ENCODE measurements around the gene COPE.

The COPE gene

DNA sequence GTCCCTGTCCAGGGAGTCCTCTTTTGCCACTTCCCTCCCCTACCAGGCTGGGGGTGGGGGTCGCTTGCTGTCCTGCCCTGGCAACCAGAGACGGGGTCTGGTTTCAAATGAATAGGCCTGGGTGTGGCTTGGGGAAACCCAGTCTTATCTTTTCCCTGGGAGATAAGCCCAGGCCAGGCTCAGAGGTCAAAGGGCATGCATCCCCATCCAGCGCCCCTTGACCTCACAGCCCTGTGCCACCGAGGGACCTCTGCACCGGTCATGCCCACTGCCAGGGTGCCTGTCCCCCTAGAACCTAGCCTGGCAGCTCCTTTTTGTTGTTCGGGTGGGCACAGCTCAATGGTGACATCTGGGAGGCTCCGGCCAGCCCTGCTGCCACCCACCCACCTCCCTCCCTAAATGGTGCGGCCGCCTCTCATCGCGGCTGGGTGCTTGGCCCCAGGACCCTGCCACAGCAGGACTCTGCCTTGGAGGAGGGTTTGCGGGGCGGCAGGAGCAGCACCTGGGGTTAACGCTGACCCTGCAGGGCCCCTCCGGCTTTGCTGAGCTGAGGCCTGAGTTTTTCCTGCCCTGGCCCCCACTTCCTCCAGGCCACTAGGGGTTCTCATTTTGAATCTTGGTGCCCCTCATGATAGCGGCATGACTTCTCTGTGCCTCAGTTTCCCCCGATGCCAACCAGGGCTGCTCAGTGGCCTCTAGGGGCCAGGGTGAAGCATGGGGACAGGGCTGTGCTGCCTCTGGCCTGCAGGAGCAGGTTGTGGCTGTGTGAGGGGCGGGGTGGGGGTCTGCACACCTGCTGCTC, 20.4 kb downstream of the COPE start:
- DNase-seq (no peak), ATAC-seq (replicated peaks) (no peak)
- H3K36me3 Mint-ChIP-seq: peaks cover 37 to 56% of the 10 kb centered on the region in 2 donors
- H3K27me3 Mint-ChIP-seq: peaks cover 16 to 35% of the 10 kb centered on the region in 2 donors
- no peak overlapping the region for H3K27ac Mint-ChIP-seq
- no peaks in the 10 kb centered on the region for H3K9me3 Mint-ChIP-seq
- H3K4me3 Mint-ChIP-seq: no peak overlapping the region
- H3K4me1 Mint-ChIP-seq: peaks cover 9 to 20% of the 10 kb centered on the region in 2 donors

DNA sequence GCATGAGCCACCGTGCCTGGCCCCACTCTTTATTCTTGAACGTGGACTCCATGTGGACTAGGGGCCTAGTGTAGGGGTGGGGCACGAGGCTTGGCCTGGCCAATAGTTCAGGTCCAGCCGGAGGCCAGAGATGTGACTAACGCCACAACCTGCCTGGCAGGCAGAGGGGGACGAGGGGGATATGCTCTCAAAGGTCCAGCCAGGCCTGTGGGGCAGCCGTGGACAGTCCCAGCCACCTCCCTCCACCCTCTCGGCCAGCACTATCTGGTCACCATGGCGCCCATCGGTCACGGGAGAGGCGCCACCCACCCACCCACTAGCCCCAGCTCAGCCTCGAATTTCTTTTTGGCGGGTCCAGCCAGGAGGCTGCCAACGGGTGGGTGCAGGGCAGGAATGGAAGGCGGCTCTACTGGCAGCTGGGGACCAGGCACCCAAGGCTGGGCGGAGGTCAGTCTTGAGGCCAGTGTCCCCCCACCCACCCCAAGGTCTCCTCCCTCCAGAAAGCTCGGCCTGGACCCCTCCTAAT, 21.0 kb downstream of the COPE start:
- peaks cover 9 to 20% of the 10 kb centered on the region in 2 donors for H3K4me1 Mint-ChIP-seq
- DNase-seq (no peak), ATAC-seq (replicated peaks) (no peak)
- peaks cover 33 to 51% of the 10 kb centered on the region in 2 donors for H3K36me3 Mint-ChIP-seq
- no peaks in the 10 kb centered on the region for H3K9me3 Mint-ChIP-seq
- H3K27ac Mint-ChIP-seq: no peak overlapping the region
- H3K27me3 Mint-ChIP-seq: peaks cover 23 to 42% of the 10 kb centered on the region in 2 donors
- no peak overlapping the region for H3K4me3 Mint-ChIP-seq

DNA sequence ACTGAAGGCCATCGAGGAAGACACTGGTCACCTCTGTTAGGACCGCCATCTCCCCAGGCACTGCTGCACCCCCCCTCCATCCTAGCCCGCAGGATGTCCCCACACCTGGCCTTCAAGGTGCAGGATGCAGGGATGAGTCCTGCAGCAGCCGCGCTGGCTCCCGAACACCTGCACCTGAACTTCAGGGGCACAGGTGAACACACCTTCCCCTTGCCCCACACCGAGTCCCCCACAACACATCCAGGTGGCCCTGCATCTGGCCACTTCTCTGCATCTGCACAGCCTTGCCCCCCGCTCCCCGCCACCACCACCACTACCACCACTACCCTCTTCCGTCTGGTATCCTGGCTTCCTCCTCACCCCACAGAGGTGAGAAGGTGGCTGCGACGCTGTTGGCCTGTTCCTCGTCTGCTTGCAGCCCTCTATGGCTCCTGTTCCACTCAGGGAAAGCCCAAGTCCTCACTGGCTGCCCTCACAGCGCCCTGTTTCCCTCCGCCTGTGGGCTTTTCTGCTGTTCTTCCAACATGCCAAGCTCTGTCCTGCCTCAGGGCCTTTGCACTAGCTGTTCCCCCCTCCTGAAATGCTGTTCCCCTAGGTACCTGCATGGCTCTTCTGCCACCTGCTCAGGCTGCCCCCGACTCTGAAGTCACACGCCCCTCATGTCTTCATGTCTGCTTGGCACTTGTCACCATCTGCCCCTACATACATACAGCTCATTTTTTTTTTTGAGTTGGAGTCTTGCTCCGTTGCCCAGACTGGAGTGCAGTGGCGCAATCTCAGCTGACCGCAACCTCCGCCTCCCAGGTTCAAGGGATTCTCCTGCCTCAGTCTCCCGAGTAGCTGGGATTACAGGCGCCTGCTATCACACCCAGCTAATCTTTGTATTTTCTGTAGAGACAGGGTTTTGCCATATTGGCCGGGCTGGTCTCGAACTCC, 21.8 kb downstream of the COPE start:
- H3K27ac Mint-ChIP-seq: no peak overlapping the region

DNA sequence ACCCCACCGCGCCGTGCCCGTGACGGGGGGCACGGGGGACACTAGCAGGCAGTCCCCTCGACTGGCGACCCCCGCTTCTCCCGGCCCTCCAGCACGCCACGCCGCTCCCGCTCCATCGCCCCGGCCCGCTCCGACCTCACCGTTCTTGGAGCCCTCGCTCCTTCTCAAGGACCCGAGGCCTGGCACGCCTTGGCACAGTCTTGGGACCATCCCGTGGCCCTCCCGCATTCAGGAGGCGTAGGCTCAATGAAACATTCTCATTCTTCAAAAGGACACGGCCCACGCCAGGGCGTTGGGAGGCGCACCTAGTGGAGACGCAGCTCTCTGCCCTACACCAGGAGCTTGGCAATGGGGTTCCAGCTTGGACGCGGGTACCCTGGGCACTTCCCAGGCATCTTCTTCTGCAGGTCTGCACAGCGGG, 22.8 kb downstream of the COPE start:
- Mint-ChIP-seq H3K36me3 (peaks cover 25 to 40% of the 10 kb centered on the region in 2 donors), H3K4me1 (peaks cover 9 to 20% of the 10 kb centered on the region in 2 donors), H3K27me3 (peaks cover 23 to 50% of the 10 kb centered on the region in 2 donors), H3K27ac (no peak overlapping the region), H3K4me3 (peak overlapping the region; percentile 83 to 85), H3K9me3 (no peaks in the 10 kb centered on the region)
- no peak for ATAC-seq (replicated peaks)
- DNase-seq: no peak

More for the DNA sequence above, 21.8 kb downstream of the COPE start:
- peak overlapping the region in 1 of 2 donors; percentile 23 for H3K4me3 Mint-ChIP-seq
- H3K4me1 Mint-ChIP-seq: peaks cover 9 to 20% of the 10 kb centered on the region in 2 donors
- H3K36me3 Mint-ChIP-seq: peaks cover 30 to 45% of the 10 kb centered on the region in 2 donors
- DNase-seq (no peak), ATAC-seq (replicated peaks) (no peak)
- no peaks in the 10 kb centered on the region for H3K9me3 Mint-ChIP-seq
- H3K27me3 Mint-ChIP-seq: peaks cover 23 to 50% of the 10 kb centered on the region in 2 donors

DNA sequence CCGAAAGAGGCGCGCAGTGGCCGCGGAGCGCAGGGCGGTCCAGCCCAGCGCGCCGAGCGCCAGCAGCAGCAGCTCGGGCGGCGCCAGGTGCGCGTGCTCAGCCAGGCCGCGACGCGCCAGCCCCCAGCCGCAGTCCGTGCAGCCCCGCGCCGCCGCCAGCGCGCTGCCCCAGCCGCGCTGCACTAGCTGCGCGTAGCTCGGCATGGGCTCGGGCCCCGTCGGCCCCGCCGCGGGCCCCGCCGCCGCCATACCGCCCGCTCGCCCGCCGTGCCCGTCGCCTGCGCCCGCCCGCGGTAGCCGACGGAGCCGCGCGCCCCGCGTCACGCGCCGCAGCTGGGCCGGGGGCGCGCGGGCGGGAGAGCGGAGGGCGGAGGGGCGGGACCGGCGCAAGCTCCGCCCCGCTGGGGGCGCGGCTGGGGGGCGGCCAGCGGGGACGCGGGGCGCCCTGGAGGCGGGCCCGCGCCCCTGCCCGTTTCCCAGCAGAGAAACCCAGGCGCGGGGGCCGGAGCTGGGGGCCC, 23.3 kb downstream of the COPE start, which contains the start of gene CERS1:
TSS of gene CERS1 (minus strand) at position 335 of the 518 bp plus-strand sequence. CDS start at position 249, 86 bp downstream.
- Mint-ChIP-seq H3K27me3 (peaks cover 23 to 50% of the 10 kb centered on the region in 2 donors), H3K4me3 (peak within 1 kb of the TSS; percentile 83 to 85), H3K36me3 (peaks cover 20 to 34% of the 10 kb centered on the region in 2 donors), H3K4me1 (peaks cover 9 to 20% of the 10 kb centered on the region in 2 donors), H3K9me3 (no peaks in the 10 kb centered on the region), H3K27ac (no peak within 1 kb of the TSS)
- ATAC-seq (replicated peaks) (peak; percentile 27 to 44), DNase-seq (no peak)

DNA sequence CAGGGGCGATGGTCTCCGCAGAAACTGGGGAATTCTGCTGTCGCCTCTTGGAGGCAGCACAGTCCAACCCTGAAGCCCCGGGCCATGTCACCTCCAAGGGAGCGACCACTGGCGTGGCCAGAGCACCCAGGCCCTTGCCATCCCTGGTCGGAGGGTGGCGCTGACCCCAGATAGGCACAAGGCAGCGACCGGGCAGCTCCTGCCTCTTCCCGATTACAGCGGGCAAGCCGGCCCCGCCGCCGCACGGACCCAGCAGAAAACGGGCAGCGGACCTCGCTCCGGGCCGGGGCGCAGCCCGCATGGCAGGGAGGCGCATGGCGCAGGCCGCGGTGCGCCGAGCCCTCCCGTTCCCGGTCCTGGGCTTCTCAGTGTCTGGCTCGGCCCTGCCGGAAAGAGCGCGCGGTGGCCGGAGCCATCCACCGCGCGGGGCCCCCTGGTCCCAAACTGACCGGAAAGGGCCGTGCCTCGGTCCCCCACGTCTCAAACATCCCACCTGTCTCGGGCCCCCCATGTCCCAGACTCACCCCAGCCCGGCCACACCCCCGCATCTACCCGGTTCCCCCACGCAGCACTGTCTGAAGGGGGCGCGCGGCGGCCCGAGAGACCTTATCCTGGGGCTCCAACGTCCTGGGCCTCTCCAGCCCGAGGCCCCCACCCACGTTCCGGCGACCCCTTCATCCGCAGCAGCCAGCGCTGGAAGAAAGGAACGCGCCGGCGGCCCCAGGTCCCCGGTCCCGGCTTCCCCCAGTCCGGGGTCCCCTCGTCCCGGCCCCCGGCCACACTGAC, 24.0 kb downstream of the COPE start:
- H3K27ac Mint-ChIP-seq: no peak overlapping the region
- peaks cover 24 to 50% of the 10 kb centered on the region in 2 donors for H3K27me3 Mint-ChIP-seq
- H3K36me3 Mint-ChIP-seq: peaks cover 15 to 30% of the 10 kb centered on the region in 2 donors
- H3K4me3 Mint-ChIP-seq: peak overlapping the region; percentile 52 to 77
- peaks cover 9 to 20% of the 10 kb centered on the region in 2 donors for H3K4me1 Mint-ChIP-seq
- ATAC-seq (replicated peaks) (peak; percentile 36 to 48), DNase-seq (no peak)
- H3K9me3 Mint-ChIP-seq: no peaks in the 10 kb centered on the region

DNA sequence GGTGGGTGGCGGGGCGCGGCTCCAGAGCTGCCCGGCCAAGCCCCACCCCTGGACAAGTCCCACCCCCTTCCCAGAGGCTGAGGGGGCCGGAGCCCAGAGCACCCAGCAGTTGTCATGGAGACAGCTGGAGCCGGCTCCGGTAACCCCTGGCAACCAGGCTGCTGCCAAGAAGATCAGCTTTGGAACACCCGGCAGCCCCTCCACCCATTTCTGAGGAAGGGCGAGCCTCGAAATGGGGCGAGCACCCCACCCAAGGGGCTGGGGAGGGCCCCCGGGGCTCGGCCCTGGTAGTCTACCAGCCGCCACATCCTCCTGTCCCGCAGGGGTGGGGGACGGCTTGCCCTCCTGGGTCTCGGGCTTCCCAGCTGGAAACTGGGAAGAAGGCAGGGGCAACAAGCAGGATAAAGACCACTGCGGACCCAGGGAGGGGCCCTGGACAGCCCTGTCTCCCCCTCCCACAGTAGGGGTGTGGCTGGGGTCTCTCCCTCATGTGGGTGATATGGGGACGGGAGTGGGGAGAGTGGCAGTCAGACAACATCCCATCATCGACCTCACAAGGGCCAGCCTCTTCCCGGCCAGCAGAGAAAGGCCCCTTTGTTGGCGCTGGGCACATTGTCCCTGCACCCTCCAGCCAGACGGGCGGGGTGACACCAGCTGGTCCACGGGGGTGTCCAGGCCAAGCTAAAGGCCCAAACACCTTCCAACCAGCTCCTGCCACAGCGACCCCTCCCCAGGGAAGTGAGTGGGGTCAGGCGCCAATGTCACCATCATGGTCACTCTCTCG, 24.7 kb downstream of the COPE start:
- no peak for DNase-seq
- no peak for ATAC-seq (replicated peaks)
- Mint-ChIP-seq H3K4me3 (peak overlapping the region in 1 of 2 donors; percentile 77), H3K27me3 (peaks cover 31 to 50% of the 10 kb centered on the region in 2 donors), H3K27ac (no peak overlapping the region), H3K4me1 (peaks cover 9 to 20% of the 10 kb centered on the region in 2 donors), H3K9me3 (no peaks in the 10 kb centered on the region), H3K36me3 (peaks cover 9 to 22% of the 10 kb centered on the region in 2 donors)

DNA sequence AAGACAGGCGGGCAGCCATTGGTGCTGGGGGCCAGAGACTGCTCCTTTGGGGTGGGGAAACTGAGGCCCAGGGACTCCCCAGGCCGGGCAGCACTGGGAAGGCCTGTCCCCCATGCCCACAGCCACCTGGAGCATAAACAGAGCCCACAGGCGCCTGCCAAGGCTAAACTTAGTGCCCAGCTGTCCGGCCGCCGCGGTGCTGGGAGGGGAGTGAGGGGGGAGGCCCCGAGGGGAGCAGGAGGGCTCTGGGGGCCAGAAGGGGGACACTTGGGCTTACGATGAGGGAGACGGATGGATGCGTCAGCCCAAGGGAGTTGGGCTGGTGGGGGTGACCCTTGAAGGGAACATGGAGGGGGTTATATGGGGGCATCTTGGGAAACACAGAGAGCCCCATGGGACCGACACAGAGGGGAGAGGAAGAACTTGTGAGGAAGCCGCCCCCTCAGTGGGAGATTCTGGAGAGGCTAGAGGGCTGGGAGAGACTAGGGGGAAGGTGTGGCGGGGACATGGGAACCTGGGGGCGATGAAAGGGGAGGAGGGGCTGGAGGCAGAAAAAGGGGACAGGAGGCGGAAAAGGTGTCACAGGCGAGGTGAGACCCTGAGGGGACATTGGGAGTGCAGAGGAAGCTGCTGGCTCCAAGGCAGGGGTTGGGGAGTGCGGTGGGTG, 25.5 kb downstream of the COPE start:
- peaks cover 9 to 20% of the 10 kb centered on the region in 2 donors for H3K4me1 Mint-ChIP-seq
- peaks cover 5 to 15% of the 10 kb centered on the region in 2 donors for H3K36me3 Mint-ChIP-seq
- H3K27me3 Mint-ChIP-seq: peaks cover 31 to 56% of the 10 kb centered on the region in 2 donors
- H3K4me3 Mint-ChIP-seq: peak overlapping the region in 1 of 2 donors; percentile 23
- ATAC-seq (replicated peaks) (no peak), DNase-seq (no peak)
- no peaks in the 10 kb centered on the region for H3K9me3 Mint-ChIP-seq
- no peak overlapping the region for H3K27ac Mint-ChIP-seq

DNA sequence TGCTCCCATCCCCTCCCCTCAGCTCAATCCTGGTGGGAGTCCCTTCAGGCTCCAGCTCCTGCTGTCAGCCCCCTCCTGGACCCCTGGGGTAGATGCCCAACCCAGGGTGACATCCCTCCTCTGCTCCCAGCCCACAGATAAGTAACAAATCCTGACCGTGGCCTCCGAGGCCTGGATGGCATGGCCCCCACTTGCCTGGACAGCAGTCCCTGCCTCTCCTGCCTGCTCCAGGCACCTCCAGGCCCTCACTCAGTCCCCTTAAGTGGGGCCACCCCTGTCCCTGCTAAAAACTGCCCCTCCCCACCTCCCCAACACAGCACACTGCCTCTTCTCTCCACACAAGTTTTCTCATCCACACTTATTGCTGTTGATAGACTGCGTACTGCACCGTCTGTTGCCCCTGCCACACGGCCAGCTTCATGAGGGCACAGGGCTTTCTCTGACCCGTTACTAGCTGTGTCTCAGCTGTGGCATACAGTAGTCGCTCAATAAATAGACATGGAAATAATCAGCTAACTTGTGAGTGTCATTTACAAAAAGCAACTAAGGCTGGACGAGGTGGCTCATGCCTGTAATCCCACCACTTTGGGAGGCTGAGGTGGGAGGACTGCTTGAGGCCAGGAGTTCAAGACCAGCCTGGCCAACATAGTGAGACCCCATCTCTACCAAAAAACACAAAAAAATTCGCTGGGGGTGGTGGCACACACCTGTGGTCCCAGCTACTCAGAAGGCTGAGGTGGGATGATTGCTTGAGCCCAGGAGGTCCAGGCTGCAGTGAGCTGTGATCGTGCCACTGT, 29.0 kb downstream of the COPE start:
- peaks cover 0 to 3% of the 10 kb centered on the region in 2 donors for H3K9me3 Mint-ChIP-seq
- no peak overlapping the region for H3K27ac Mint-ChIP-seq
- ATAC-seq (replicated peaks) (no peak), DNase-seq (no peak)
- H3K4me1 Mint-ChIP-seq: peaks cover 0 to 6% of the 10 kb centered on the region in 2 donors
- H3K36me3 Mint-ChIP-seq: no peaks in the 10 kb centered on the region
- peaks cover 24 to 42% of the 10 kb centered on the region in 2 donors for H3K27me3 Mint-ChIP-seq
- H3K4me3 Mint-ChIP-seq: no peak overlapping the region

DNA sequence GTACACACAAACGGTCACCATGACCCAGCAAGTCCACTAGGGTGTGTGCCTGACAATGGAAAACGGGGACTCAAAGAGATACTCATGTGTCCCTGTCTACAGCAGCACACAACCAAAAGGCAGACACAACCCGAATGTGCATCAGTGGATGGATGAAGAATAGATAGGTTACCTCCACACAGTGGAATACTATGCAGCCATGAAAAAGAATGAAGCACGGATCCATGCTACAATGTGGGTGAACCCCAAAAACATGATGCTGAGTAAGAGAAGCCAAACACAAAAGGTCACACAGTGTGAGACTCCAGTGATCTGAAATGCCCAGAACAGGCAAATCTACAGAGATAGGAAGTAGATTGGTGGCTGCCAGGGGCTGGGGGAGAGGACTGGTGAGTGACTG, 32.2 kb downstream of the COPE start:
- no peak for ATAC-seq (replicated peaks)
- H3K27ac Mint-ChIP-seq: no peak overlapping the region

DNA sequence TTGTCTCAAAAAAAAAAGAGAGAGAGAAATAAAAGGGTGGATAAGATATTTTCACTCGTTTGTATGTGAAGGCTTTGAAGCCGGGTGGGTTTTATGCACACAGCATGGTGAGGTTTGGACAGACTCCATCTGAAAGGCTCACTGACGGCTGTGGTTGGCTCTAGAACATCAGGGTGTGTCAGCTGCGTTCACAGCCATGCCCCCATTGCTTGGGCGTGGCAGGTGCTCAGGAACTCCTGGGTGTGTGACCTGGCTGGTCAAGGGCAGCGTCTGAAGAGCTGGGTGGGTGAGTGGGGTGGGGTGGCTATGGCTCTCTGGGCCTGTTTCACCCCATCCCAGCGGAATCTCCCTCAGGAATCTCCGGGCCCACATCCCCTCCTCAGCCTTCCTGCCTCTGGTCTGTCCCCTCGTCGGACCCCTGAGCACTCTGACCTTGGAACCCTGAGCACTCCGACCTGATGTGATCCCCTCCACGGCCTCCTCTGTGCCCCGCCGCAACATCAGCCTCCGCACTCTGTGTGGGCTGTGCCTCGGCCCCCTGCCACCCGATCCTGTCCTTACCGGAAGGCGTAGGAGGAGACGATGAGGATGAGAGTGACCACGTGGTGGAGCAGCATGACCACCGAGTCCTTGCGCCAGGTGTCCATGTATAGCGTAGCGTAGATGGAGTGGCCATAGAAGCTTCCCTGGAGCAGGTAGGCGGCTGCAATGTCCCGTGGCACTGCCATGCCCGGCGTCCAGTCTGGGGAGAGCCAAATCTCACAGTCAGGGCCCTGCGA, 35.5 kb downstream of the COPE start:
- DNase-seq: no peak
- ATAC-seq (replicated peaks): no peak
- peaks cover 0 to 4% of the 10 kb centered on the region in 2 donors for H3K9me3 Mint-ChIP-seq
- H3K27ac Mint-ChIP-seq: no peak overlapping the region
- no peak overlapping the region for H3K4me3 Mint-ChIP-seq
- no peaks in the 10 kb centered on the region for H3K36me3 Mint-ChIP-seq
- H3K4me1 Mint-ChIP-seq: no peaks in the 10 kb centered on the region
- peaks cover 7 to 10% of the 10 kb centered on the region in 2 donors for H3K27me3 Mint-ChIP-seq

More for the DNA sequence above, 32.2 kb downstream of the COPE start:
- Mint-ChIP-seq H3K4me1 (no peaks in the 10 kb centered on the region), H3K4me3 (no peak overlapping the region), H3K36me3 (no peaks in the 10 kb centered on the region), H3K9me3 (peaks cover 0 to 3% of the 10 kb centered on the region in 2 donors), H3K27me3 (peaks cover 14 to 16% of the 10 kb centered on the region in 2 donors)
- DNase-seq: no peak

All from stimulated activated naive B cell treated with anti-CD40 and anti-IgM and Interleukin-4, amounts not matched to agents 10 μg/mL and 1 μg/mL and 100 μg/mL, for 72 hours (primary cell).